GM18499 (cell line): Measurements from ENCODE around the gene PCDHGA6.
"Not testable (repeated sequence)": the region's sequence is repeated elsewhere in the genome, so short reads cannot be mapped to it uniquely, and the experiment has no call there.

Experiments
- ATAC-seq: cut with Tn5 transposase; IDR thresholded peaks from one replicate; pipeline ENCODE4 v1.9.1; 2021; ENCODE audit warnings: moderate number of reproducible peaks; ENCODE audit not compliant: insufficient read depth, unreplicated experiment

The PCDHGA6 gene

DNA sequence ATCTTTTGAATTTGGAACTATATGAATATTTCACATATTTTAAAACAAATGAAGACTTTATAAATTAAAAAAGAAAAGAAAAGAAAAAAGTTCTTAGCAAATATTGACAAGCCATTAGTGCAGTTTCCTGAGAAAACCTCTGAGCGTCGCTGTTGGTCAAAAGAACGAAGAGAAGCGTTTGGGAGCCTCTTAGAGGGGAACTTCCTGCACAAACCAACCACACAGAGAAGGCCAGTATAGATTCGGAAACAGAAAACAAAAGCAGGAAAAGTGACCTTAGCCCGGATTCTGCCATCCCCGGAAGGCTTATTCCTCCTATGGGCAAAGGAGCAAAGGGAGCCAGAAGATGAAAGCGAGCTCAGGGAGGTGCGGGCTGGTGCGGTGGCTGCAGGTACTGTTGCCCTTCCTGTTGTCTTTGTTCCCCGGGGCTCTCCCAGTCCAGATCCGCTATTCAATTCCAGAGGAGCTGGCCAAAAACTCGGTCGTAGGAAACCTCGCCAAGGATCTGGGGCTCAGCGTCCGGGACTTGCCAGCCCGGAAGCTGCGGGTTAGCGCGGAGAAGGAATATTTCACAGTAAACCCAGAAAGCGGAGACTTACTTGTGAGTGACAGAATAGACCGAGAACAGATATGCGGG is 13.8 kb upstream of the PCDHGA6 start, which contains the start of gene PCDHGB2:
PCDHGB2 (plus strand) TSS at position 205 of the 637 bp plus-strand sequence; CDS start at position 347, 142 bp downstream.
- no peak for ATAC-seq

DNA sequence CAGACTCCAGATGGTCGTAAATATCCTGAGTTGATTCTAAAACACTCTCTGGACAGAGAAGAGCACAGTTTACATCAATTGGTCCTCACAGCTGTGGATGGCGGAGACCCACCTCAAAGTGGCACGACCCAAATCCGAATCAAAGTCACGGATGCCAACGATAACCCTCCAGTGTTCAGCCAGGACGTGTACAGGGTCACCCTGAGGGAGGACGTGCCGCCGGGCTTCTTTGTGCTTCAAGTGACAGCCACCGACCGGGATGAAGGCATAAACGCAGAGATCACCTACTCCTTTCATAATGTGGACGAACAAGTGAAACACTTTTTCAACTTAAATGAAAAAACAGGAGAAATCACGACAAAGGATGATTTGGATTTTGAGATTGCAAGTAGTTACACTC is 13.0 kb upstream of the PCDHGA6 start:
- ATAC-seq, result no peak

DNA sequence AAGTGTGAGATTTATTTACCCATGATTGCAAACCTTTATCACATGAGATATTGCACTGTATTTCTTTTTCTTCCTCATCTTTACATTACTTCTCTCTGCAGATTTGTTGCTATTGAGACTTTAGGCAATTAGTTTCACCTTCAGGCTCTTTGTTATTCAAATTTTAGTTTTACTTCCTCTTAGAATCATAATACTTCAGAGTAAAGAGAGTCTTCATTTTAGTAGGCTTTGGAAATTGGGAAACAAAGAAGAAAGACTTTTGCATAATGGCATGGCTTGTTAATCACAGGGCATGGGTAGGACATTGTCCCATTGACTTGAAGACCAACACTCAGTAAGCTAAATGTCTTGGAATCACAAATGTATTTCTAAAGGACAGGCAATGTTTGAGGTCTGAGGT is 11.0 kb upstream of the PCDHGA6 start:
- no peak for ATAC-seq

DNA sequence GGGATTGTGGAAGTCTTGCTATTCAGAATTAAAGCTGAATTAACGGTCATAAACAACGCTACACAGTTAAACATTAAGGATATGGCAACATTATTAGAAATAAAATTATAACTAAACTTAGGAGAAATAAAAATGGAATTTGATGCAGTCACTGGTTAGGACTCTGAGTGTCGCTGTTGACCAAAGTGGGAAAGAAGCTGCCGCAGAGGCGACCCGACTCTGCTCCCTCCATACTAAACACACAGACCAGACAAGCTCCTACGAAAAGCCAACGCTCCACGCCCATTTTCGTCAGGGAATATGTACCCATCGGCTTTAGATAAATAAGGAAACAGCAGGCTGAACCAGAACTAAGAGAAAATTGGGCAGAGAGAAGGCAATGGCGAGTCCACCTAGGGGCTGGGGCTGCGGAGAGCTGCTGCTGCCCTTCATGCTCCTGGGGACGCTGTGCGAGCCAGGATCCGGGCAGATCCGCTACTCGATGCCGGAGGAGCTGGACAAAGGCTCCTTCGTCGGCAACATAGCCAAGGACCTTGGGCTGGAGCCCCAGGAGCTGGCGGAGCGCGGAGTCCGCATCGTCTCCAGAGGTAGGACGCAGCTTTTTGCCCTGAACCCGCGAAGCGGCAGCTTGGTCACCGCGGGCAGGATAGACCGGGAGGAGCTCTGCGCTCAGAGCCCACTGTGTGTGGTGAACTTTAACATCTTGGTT is 9.6 kb upstream of the PCDHGA6 start, which contains the start of gene PCDHGA5:
PCDHGA5 (plus strand) TSS at position 211 of the 709 bp plus-strand sequence; CDS start at position 380, 169 bp downstream.
- ATAC-seq, result no peak

- no peak for ATAC-seq
Observed at GRCh38 chr5:141366016-141366896, 7.4 kb upstream of the PCDHGA6 start.

DNA sequence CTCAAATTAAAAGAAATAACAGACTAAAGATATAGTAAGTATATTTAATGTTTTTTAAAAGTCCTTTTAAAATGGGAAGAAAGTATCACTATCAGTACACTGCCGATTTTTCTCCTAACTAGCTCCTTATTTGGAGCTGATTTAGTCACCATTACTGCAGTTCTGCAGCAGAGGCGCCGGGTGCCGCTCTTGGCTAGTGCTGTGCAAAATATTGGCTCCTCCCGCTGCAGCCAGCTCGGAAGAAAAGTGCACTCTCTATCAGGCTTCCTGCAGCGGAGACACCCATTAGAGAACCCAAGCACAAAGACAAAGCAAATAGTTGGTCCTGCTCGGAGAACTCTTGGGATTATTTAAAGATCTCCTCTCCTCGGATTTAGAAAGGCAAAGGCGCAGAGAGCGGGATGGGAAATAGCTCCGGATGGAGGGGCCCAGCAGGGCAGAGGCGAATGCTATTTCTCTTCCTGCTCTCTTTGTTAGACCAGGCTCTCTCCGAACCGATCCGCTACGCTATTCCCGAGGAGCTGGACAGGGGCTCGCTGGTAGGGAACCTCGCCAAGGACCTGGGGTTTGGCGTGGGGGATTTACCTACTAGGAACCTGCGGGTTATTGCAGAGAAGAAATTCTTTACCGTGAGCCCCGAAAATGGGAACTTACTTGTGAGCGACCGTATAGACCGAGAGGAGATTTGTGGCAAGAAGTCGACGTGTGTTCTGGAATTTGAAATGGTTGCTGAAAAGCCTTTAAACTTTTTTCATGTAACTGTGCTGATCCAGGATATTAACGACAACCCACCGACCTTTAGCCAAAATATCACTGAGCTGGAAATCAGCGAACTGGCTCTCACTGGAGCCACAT is 3.5 kb upstream of the PCDHGA6 start, which contains the start of gene PCDHGB3:
PCDHGB3 (plus strand) TSS at position 249 of the 855 bp plus-strand sequence; CDS start at position 402, 153 bp downstream.
- ATAC-seq, result peak; percentile 77

- ATAC-seq, result no peak
Observed at GRCh38 chr5:141371572-141372475, 1.9 kb upstream of the PCDHGA6 start.

DNA sequence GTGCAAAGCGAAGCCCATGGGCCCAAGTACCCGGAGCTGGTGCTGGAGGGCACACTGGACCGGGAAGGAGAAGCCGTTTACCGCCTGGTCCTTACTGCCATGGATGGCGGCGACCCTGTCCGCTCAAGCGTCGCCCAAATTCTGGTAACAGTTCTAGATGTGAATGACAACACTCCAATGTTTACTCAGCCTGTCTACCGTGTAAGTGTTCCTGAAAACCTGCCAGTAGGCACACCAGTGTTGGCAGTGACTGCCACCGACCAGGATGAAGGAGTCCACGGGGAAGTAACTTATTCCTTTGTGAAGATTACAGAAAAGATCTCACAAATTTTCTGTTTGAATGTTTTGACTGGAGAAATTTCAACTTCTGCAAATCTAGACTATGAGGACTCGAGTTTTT is 936 bp downstream of the PCDHGA6 start:
- no peak for ATAC-seq

DNA sequence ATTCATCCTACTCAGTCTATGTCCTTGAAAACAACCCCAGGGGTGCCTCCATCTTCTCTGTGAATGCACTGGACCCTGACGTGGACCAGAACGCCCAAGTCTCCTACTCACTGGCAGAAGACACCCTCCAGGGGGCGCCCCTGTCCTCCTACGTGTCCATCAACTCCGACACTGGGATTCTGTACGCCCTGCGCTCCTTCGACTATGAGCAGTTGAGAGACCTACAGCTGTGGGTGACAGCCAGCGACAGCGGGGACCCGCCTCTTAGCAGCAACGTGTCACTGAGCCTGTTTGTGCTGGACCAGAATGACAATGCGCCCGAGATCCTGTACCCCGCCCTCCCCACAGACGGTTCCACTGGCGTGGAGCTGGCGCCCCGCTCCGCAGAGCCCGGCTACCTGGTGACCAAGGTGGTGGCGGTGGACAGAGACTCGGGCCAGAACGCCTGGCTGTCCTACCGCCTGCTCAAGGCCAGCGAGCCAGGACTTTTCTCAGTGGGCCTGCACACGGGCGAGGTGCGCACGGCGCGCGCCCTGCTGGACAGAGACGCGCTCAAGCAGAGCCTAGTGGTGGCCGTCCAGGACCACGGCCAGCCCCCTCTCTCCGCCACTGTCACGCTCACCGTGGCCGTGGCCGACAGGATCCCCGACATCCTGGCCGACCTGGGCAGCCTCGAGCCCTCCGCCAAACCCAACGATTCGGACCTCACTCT is 1.9 kb downstream of the PCDHGA6 start:
- not testable (repeated sequence) for ATAC-seq

DNA sequence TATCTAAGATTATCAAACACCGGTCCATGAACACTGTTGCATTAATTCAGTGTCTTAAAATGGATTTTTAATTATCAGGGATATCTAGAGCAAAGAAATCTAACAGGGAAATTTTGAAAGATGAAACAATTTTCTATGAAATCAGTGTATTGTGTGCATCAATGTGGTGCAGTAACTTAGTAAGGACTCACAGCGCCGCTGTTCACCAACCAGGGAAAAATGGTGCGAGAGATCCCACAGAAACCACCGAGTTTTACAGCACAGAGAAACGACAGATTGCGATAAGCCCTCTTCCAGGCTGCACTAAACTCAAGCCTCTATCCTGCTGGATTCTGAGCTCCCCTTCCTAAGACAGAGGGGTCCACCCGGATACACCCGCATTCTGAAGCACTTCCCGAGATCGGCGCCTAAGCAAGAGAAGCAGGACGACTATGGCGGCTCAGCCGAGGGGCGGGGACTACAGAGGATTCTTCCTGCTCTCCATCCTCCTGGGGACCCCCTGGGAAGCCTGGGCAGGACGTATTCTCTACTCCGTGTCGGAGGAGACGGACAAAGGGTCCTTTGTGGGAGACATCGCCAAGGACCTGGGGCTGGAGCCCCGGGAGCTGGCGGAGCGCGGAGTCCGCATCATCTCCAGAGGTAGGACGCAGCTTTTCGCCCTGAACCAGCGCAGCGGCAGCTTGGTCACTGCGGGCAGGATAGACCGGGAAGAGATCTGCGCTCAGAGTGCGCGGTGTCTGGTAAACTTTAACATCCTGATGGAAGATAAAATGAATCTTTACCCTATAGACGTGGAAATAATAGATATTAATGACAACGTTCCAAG is 9.0 kb downstream of the PCDHGA6 start, which contains the start of gene PCDHGA7:
PCDHGA7 (plus strand) TSS at position 274 of the 826 bp plus-strand sequence; CDS start at position 432, 158 bp downstream.
- ATAC-seq, result no peak

- no peak for ATAC-seq
Observed at GRCh38 chr5:141383345-141383744, 9.7 kb downstream of the PCDHGA6 start.

DNA sequence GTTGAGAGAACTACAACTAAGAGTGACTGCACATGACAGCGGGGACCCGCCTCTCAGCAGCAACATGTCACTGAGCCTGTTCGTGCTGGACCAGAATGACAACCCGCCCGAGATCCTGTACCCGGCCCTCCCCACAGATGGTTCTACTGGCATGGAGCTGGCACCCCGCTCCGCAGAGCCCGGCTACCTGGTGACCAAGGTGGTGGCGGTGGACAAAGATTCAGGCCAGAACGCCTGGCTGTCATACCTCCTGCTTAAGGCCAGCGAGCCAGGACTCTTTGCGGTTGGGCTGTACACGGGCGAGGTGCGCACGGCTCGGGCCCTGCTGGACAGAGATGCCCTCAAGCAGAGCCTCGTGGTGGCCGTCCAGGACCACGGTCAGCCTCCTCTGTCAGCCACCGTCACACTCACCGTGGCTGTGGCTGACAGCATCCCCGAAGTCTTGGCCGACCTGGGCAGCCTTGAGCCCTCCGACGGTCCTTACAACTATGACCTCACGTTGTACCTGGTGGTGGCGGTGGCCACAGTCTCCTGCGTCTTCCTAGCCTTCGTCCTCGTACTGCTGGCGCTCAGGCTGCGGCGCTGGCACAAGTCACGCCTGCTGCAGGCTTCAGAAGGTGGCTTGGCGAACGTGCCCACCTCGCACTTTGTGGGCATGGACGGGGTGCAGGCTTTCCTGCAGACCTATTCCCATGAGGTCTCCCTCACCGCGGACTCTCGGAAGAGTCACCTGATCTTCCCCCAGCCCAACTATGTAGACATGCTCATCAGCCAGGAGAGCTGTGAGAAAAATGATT is 11.0 kb downstream of the PCDHGA6 start:
- ATAC-seq, result no peak

- ATAC-seq, result not testable (repeated sequence)
Observed at GRCh38 chr5:141387557-141388311, 14.0 kb downstream of the PCDHGA6 start, which contains the start of gene PCDHGB4. Gene PCDHGB4 (plus strand): TSS chr5:141387698. CDS start chr5:141387885, 187 bp downstream.

DNA sequence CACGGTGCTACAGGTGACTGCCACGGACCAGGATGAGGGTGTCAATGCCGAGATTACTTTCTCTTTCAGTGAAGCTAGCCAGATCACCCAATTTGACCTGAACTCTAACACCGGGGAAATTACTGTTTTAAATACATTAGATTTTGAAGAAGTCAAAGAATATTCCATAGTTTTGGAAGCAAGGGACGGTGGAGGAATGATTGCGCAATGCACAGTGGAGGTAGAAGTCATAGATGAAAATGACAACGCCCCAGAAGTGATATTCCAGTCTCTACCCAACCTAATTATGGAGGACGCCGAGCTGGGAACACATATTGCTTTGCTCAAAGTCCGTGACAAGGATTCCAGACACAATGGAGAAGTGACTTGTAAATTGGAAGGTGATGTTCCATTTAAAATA is 15.0 kb downstream of the PCDHGA6 start:
- ATAC-seq, result no peak
